NCI-H510A treated with DMSO at 0.1 percent for 48 hours (cell line): ENCODE results near the gene CAAP1.
"Not testable (repeated sequence)": the region's sequence is repeated elsewhere in the genome, so short reads cannot be mapped to it uniquely, and the experiment has no call there.

Experiments
- DNase-seq: peaks from one replicate; lab custom pipeline; 2025; lab: John Stamatoyannopoulos, UW

Gene CAAP1, protein sequence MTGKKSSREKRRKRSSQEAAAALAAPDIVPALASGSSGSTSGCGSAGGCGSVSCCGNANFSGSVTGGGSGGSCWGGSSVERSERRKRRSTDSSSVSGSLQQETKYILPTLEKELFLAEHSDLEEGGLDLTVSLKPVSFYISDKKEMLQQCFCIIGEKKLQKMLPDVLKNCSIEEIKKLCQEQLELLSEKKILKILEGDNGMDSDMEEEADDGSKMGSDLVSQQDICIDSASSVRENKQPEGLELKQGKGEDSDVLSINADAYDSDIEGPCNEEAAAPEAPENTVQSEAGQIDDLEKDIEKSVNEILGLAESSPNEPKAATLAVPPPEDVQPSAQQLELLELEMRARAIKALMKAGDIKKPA

DNA sequence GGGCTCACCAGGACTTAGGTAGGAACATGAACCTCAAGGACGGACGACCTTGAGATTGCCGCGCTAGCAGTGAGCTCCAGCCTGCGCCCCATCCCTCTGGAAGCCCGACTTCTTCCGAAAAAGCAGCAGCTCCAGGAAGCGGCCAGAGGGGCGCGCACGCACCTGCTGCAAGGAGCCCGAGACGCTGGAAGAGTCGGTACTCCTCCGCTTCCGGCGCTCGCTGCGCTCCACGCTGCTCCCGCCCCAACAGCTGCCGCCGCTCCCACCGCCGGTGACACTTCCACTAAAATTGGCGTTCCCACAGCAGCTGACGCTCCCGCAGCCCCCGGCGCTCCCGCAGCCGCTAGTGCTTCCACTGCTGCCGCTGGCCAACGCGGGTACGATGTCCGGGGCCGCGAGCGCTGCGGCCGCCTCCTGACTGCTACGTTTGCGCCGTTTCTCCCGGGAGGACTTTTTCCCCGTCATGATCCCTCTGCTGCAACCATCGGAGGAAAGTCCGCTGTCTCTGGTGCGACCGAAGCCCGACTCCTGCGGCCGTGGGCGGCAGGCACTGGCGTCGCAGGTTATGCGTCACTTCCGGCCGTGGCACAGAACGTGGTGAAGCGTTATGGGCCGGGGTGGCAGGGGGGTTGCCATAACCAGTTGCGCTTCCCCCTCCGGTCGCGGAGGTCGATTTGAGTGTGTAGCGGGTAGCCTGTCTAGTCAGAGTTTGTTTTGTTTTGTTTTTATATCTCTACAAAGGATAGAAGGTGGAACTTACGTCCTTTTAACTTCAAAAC lies at the start of gene CAAP1:
CAAP1 (minus strand) TSS at position 552 of the 779 bp plus-strand sequence; CDS start at position 465, 87 bp downstream.
- peak; percentile 47 for DNase-seq

DNA sequence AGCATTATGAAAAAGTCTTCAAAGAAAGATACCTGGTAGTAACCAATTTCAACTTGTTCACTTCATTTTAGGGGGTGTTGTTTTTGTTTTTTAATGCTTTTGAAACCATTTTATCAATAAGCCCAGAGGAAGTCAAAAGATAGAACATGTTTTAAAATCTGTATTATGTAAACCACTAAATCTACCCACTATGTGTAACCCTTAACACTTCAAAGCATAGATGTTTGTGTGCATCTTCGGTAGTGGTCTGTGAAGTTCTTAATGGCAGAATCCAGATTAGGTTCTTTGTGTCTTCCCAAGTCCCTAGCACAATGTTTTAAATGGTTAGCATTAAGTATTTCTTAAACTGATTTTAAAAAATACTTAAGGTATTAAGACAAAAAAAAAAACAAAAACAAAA lies 48.2 kb upstream of the CAAP1 start:
- no peak for DNase-seq

DNA sequence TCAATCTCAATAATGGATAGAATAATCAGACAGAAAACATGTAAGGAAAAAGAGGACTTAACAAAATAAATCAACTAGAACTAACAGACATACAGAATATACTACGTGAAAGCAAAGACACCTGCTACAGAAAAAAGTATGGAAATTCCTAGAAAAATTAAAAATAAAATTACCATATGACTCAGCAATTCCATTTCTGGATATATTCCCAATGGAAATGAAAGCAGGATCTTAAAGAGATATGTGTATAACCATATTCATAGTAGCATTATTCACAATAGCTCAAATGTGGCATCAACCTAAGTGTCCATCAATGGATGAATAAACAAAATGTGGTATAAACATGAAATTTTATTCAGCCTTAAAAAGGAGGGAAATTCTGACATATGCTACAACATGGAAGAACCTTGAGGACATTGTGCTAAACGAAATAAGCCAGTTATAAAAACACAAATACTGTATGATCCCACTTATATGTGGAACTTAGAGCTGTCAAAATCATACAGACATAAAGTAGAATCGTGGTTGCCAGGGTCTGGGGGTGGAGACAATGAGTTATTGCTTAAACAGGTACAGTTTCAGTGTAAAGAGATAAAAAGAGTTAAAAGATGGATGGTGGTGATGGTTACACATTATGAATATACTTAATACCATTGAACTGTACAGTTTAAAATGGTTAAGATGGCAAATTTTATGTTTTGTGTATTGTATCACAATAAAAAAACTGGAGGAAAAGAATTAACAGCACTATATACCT lies 47.5 kb upstream of the CAAP1 start:
- no peak for DNase-seq

DNA sequence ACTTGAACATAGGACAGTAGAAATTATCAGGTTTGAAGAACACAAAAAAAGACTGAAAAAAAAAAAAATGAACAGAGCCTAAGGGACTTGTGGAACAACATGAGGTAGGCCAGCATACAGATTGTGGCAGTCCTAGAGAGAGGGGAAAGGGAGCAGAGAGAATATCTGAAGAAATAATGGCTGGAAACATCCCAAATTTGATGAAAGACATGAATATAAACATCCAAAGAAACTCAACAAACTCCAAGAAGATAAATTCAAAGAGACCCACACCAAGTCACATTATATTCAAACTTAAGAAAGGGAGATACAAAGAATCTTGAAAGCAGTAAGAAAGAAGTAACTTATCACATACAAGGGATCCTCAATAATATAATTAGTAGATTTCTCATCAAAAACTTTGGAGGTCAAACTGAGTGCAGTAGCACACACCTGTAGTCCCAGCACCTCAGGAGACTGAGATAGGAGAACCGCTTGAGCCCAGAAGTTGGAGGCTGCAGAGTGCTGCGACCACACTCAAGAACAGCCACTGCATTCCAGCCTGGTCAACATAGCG lies 45.3 kb upstream of the CAAP1 start:
- DNase-seq, result no peak

DNA sequence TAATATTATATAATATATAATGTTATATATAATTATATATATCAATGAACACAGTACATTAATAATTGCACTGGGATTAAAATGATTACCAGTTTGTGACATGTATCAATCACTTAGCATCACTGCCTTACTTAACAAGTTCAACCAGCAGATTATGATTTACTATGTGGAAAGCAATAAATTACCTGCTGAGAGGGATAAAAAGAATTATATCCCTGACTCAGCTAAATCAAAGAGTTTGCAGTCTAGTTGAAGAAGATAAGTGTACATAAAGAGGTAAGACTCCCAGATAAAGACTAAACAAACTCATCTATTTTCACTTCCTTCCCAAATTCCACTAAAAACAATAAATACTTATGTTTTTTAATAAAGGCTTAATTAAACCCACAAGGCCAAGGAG lies 43.2 kb upstream of the CAAP1 start:
- no peak for DNase-seq

DNA sequence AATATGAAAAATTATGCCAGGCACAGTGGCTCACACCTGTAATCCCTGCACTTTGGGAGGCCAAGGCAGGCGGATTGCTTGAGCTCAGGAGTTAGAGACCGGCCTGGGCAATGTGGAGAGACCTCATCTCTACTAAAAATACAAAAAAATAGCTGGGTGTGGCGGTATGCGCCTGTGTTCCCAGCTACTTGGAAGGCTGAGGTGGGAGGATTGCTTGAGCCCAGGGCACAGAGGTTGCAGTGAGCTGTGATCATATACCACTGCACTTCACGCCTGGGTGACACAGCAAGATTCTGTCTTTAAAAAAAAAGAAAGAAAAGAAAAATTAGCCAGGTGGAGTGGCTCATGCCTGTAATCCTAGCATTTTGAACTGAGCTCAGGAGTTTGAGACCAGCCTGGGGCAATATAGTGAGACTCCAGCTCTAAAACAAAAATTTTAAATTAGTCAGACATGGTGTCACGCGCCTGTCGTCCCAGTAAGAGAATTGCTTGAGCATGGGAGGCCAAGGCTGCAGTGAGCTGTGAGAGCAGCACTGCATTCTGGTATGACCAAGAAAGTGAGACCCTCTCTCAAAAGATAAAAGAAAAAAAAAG lies 36.4 kb upstream of the CAAP1 start:
- DNase-seq, result no peak

DNA sequence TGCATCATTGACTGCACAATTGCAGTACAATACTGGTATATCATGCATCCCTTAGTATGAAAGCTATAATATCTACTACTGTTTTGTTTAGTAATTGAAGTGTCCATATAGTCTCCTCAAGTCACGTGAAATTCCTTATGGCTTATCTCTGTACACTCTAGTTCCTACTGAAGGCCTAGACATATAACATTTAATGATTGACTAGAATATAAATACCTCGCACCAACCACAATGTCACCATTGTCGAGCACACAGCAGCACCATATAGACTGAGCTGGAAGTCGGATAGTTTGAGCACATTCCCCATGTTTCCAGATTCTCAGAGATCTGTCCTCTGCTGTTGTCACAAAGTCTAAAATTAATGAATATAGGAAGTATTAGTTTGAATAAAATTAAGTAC lies 33.0 kb upstream of the CAAP1 start:
- no peak for DNase-seq

DNA sequence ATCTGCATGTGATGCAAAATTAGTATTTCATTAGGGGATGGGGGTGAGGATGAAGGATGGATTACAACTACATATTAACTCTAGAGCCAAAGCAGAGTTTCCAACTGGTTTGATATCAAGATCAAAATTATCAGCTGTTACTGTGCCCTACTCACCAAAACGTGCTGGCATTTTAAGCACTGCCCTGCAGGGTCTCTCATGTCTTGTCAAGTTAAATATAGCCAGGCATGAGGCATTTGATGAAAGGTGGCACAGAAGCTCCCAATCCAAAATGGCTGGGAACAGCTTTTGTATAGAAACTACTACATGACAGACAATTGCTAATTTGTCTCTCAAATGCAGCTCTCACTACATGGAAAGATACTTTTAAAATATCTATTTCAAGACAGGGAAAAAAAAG lies 27.1 kb upstream of the CAAP1 start:
- no peak for DNase-seq

DNA sequence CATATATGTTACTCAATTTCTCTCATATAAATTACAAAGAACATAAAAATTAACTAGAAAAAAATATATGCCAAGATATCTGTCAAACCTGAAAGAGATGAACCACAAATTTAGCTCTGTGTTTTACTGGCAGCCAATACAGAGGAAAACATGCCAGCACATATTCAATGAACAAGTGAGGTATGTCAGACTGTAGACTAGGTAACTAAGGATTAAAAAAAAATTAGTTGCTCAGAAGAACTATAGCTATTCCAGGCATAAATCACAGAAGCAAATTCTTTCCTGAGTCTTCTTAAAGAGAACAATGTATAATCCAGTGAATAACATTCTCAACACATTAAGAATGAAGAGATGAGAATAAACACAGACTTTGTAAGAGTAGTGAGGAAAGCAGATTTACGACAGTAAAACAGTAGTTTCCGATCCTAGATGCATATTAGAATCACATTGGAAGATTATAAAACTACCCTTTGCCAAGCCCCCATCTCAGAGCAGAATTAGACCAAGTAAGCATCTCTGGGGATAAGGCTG lies 20.6 kb upstream of the CAAP1 start:
- no peak for DNase-seq

DNA sequence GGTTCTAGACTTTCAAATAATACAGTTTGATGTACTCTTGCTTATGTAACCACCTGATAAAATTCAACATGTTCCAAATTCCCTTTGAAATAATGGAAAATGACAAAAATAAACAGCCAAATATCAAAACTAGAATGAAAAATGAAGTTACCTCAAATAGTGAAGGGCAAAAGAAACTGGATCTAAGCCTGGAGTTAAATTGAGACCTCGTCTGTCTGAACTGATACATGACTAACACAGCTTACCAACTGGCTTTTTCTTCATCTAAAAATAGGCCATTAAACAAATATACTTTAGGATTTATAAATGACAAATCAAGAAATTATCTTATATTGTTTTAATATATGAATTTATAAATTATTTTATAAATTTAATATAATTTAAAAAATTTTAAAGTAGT lies 12.1 kb upstream of the CAAP1 start:
- no peak for DNase-seq

DNA sequence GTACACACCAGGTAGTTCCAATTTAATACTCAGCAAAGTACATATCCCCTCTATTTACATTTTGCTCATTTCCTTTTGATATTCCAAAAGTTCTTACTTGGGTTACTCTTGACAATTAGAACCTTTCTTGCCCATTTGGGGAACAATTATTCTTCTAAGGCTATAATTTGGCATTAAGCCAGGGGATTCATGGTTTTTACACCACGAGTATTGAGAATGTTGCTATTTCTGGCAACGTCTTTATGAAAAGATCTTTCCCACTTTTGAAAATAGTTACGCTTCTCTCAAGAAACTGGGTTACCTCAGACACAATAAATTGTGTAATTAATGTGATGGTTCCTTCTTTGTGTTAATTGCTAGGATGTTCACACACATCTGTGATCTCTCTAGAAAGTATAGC lies 11.5 kb upstream of the CAAP1 start:
- no peak for DNase-seq

DNA sequence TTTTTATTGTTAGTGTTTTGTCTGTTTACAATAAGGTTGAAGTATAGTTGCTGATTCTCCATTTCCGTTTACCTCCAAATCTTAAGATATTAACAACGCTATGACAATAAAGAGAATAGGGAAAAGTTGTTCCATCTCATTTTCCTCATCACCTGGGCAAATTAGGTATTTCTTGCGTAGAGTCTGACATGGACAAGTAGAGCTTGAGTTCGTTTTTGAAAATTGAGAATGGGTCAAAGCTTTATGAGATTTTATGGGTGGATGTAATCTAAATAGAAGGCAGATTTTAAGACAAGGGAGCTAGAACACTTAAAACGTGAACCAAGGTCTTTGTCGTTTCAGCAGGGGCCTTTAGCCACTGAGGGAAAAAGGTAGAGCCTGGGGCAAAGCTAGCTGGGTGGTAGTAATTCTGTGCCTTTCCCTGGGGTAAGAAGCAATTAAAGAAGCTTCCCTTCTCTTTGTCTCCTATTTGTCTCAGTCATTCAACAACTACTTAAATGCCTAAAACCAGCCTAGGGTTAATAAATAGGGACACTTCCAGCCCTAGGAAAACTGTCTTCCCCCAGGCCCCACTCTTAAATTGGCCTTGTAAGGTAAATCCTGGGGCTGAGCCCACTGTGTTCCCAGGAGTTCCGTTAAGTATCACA lies 551 bp upstream of the CAAP1 start:
- no peak for DNase-seq

DNA sequence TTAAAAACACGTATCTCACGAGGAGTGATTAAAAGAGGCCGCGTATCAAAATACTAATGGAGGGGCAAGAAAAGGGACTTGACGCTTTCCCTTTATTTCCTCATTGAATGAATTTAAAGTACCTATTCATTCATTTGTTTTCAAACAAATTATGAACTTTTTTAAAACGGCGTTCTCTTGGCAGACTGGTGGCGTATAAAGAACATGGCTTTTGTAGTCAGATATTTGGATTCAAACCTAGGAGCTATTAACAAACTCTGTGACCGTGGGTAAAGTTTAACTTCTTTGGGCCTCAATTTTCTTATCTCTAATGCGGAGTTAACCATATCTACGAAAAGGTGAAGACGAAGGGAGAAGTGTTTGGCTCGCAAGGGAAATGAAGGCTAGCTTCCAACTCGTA lies 876 bp downstream of the CAAP1 start:
- no peak for DNase-seq

DNA sequence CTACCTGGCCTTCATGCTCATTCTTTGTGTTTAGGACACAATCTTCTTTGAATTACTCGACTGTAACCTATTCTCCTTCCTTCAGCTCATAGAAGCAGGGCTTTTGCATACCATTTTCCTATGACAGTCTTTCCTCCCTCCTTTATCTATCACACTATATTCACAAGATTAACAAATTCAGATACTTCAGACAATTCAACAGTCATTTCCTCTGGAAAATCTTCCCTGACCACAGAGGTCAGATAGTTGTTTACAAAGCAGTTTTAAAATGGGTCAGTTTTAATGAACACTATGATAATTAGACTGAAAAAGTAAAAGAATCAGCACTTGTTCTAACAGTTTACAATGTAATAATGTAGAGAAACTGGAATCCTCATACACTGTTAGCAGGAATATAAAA lies 4.3 kb downstream of the CAAP1 start:
- DNase-seq, result no peak

DNA sequence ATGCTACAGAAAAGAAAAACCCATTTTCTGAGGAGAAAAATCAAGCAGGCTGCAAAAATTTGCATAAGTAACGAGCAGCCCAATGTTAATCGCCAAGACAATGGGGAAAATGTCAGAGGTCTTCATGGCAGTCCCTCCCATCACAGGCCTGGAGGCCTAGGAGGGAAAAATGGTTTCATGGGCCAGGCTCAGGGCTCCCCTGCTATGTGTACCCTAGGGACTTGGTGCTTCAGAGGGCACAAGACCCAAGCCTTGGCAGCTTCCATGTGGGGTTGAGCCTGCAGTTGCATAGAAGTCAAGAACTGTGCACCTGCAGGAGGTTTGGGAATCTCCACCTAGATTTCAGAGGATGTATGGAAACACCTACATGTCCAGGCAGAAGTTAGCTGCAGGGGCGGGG lies 10.4 kb downstream of the CAAP1 start:
- DNase-seq, result no peak

DNA sequence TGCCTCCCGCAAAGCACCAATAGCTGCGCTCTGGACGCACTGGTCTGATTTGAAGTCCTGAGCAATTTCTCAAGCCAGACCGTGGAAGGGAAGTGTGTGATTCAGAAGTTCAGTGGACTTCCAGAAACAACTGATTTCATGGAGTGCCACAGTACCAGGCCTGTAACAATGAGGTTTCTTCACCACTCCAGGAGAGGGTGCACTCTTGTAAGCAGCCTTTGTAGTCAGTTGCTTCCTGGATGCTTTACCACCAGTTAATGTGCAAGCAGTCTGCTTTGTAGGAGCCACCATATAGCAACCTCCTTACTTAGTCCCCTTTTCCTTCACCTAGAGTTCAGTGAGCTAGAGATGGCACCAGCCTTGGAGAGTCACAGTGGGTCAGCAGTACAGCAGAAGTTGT lies 12.3 kb downstream of the CAAP1 start:
- DNase-seq, result no peak

DNA sequence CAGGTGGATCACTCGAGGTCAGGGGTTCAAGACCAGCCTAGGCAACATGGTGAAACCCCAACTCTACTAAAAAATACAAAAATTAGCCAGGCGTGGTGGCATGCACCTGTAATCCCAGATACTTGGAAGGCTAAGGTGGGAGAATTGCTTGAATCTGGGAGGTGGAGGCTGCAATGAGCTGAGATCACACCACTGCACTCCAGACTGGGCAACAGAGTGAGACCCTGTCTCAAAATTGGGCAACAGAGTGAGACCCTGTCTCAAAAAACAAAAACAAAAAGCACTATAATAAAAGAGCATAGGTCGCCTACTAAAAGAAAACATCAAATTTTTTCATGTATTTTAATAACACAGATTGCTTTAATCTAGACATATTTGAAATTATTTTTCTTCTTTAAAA lies 17.4 kb downstream of the CAAP1 start:
- not testable (repeated sequence) for DNase-seq

DNA sequence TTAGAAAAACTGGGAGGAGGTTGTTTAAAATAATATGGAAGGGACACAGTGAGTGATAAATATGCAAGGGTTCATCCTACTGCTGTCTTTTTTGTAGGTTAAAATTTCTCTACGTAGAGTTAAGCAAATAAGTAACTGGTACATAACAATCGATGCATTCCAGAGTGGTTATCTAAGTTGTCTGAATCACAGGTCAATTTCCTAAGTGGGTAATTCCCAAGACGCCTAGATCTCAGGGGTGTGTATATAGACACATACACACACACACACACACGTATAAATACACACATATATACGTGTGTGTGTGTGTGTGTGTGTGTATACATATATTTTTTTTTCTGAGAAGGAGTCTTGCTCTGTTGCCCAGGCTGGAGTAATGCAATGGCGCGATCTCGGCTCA lies 22.3 kb downstream of the CAAP1 start:
- no peak for DNase-seq

DNA sequence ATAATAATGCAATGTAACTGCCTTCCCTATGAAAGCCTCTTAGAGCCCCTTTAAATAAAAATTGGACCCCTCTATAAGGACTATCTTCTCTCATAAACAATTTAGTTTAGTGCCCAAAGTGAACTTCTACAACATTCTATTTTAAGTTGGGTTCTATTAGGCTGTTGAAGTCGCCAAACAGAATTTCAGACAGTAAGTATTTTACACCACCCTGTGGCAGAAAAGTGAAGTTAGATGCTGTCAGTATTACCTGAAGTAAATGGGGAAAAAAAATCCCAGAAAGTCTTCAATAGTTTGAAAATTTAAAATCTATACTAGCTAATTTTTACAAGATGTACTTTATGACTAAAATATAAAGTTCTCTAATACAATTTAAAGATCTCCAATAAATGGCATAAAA lies 29.5 kb downstream of the CAAP1 start:
- no peak for DNase-seq

DNA sequence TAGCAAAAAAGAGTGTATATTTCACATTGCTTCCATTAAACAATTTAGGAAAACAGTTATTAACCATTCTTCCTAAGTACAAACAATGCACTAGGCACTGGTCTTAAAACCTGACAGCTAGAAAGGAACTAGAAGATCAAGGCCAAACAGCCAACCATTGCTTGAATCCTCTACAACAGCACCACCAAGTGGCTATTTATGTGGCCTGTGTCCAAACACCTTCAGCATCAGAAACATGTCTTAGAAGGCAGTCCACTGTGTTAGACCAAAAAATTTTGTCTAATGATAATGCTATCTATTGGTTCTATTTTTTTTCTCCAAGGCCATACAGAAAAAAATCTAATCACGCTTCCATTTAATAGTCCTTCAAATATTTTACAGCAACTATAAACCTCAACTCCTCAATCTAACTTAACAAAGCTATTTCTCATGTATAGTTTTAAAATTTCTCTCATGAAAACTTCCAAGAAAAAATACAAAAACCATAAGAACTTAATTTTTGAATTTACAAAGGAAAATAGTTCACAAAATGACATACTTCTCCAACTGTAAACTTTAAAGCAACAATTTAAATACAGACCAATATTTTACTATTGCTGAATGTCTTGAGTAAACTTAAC lies 36.1 kb downstream of the CAAP1 start:
- DNase-seq, result peak; percentile 47

DNA sequence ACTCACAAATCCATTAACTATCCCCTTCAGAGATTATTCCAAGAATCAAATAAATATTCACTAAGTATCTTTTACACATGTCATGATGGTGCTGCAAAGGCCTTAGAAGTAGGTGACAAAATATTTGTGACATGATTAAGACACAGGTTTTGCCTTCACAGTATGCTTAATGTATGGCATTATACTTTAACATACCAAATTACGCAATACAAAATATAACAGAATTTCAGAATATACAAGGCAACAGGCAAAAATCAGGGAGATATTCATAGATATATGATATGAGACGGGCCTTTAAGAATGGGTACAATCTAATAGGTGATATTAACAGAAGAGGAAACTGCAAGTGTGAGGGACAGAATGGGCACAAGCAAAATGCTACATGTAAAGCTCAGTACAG lies 41.6 kb downstream of the CAAP1 start:
- DNase-seq, result no peak
